K562 (cell line): ENCODE results near the gene RPRML. TPM values are rescaled to one million over a fixed set of nuclear protein-coding genes. Genes with fewer than 3 reads are reported as not detected.

Experiments used
- ATAC-seq: fragments of 200-7000 bp; cut with Tn5 transposase; 3 replicates; pipeline ENCODE4 v1.9.1; 2020; ENCODE audit warnings: moderate library complexity
- BruUV-seq: library from RNA; stranded (reverse); fragments of 400-500 nt; replicated peaks from 2 replicates; lab custom pipeline; 2021; lab: Mats Ljungman, UMichigan
- CTCF ChIA-PET: fragments of 300-600 bp; formaldehyde crosslinking; extraction: SDS; loops from one replicate; lab custom pipeline; 2021; ENCODE audit warnings: low intra/inter-chr PET ratio; lab: Yijun Ruan, JAX
- POLR2A ChIA-PET: fragments of 300-600, 350-650 bp; sonication (Branson Sonifier 250); formaldehyde crosslinking; extraction: SDS; loops from one replicate; lab custom pipeline; 2021; ENCODE audit warnings: antibody characterized with exemption, inconsistent platforms; lab: Yijun Ruan, JAX
- DNase-seq, 4 experiments: peaks; one replicate each; pipeline versions ENCODE4 v3.0.0 to v3.0.0-alpha.2; 2011 to 2018; ENCODE audit warnings: low spot score in 3 of 4, mixed read lengths in 3 of 4; ENCODE audit errors: extremely low read depth in 1 of 4
- FAIRE-seq: peaks from 2 replicates; lab custom pipeline; 2011; peaks lifted over from hg19 to GRCh38; lab: Jason Lieb, UNC
- H2AFZ ChIP-seq: 2 replicates; pipeline ENCODE4 v1.6.0; 2011; ENCODE audit warnings: low read depth, low read length, control low read depth, inconsistent platforms
- H3K27ac ChIP-seq: fragments of 200-600 bp; 3 replicates; pipeline ENCODE4 v1.8.0; 2011; ENCODE audit warnings: low read depth, mild to moderate bottlenecking, control low read depth, inconsistent platforms, low read length, moderate library complexity, mixed read lengths; ENCODE audit errors: extremely low read depth
- H3K27me3 ChIP-seq, 2 experiments: fragments of 300-600 bp in 1 of 2; 2 replicates in 1 of 2; 3 replicates in 1 of 2; pipeline versions ENCODE4 v1.6.0 to v1.8.0; 2011; ENCODE audit warnings: inconsistent platforms in 2 of 2, low read length in 2 of 2, mild to moderate bottlenecking in 1 of 2, mixed read lengths in 1 of 2, moderate library complexity in 1 of 2; ENCODE audit not compliant: control insufficient read depth in 2 of 2, insufficient read depth in 2 of 2
- H3K36me3 ChIP-seq: fragments of 300-600 bp; 3 replicates; pipeline ENCODE4 v1.8.0; 2011; ENCODE audit warnings: mild to moderate bottlenecking, low read length, inconsistent platforms; ENCODE audit not compliant: control insufficient read depth, insufficient read depth
- H3K4me1 ChIP-seq, 2 experiments: fragments of 200-600 bp in 1 of 2; replicated peaks in 1 of 2; 2 replicates in 1 of 2; 3 replicates in 1 of 2; pipeline versions ENCODE4 v1.5.1 to v1.8.0; 2011; ENCODE audit warnings: inconsistent platforms in 2 of 2, low read length in 2 of 2, mild to moderate bottlenecking in 1 of 2, mixed read lengths in 1 of 2, moderate library complexity in 1 of 2; ENCODE audit not compliant: control insufficient read depth in 2 of 2, insufficient read depth in 2 of 2
- H3K4me2 ChIP-seq: 2 replicates; pipeline ENCODE4 v1.6.1; 2011; ENCODE audit warnings: low read length, control low read depth, inconsistent platforms, mixed read lengths; ENCODE audit not compliant: insufficient read depth
- H3K4me3 ChIP-seq: fragments of 200-600 bp; sonication (generic), shearing (Covaris generic); 2 replicates; pipeline ENCODE4 v1.5.1; 2016; ENCODE audit warnings: control low read depth, inconsistent platforms
- H3K79me2 ChIP-seq: fragments of 200-600 bp; 3 replicates; pipeline ENCODE4 v1.8.0; 2011; ENCODE audit warnings: low read length, inconsistent platforms; ENCODE audit not compliant: control insufficient read depth, insufficient read depth
- H3K9ac ChIP-seq, 2 experiments: 2 replicates each; pipeline versions ENCODE4 v1.6.0 to v1.6.1; 2011; ENCODE audit warnings: low read depth in 2 of 2, low read length in 2 of 2, control low read depth in 1 of 2, inconsistent platforms in 1 of 2, mild to moderate bottlenecking in 1 of 2, mixed read lengths in 1 of 2; ENCODE audit not compliant: insufficient read depth in 1 of 2
- H3K9me1 ChIP-seq: one replicate; pipeline ENCODE4 v1.6.0; 2011; ENCODE audit warnings: inconsistent platforms, mild to moderate bottlenecking, low read length, moderate library complexity; ENCODE audit not compliant: control insufficient read depth, insufficient read depth
- H3K9me3 ChIP-seq: replicated peaks from 2 replicates; pipeline ENCODE4 v1.5.1; 2011; ENCODE audit warnings: low read depth, low read length, inconsistent platforms; ENCODE audit not compliant: control insufficient read depth, insufficient read depth
- H4K20me1 ChIP-seq: replicated peaks from 2 replicates; pipeline ENCODE4 v1.6.1; 2011; ENCODE audit warnings: low read length, inconsistent platforms, mixed read lengths; ENCODE audit not compliant: control insufficient read depth, insufficient read depth
- ETV5 ChIP-seq: sonication (generic); formaldehyde crosslinking; IDR thresholded peaks from 2 replicates; pipeline ENCODE4 v1.4.0; 2020; ENCODE audit warnings: low read depth, mild to moderate bottlenecking, missing genetic modification reagents
- GTF2F1 ChIP-seq: IDR thresholded peaks from 2 replicates; pipeline ENCODE4 v1.6.1; 2011; ENCODE audit warnings: low read depth, low read length, improper control_type of control experiment
- MAFK ChIP-seq: IDR thresholded peaks from 2 replicates; pipeline ENCODE4 v1.6.1; 2011; ENCODE audit warnings: low read length, improper control_type of control experiment
- PCBP2 ChIP-seq: fragments of 200-400 bp; formaldehyde crosslinking; IDR thresholded peaks from 2 replicates; pipeline ENCODE4 v1.6.1; 2018; ENCODE audit warnings: low read length, low read depth, mild to moderate bottlenecking, moderate library complexity; ENCODE audit not compliant: poor library complexity, severe bottlenecking
- PKNOX1 ChIP-seq: fragments of 450-650 bp; IDR thresholded peaks from 2 replicates; pipeline ENCODE4 v1.6.1; 2016
- REST ChIP-seq, 2 experiments: fragments of 450-650 bp; formaldehyde crosslinking in 1 of 2; IDR thresholded peaks; 2 replicates each; pipeline versions ENCODE4 v1.4.0 to v1.6.1; 2014 to 2020; ENCODE audit warnings: mild to moderate bottlenecking in 2 of 2, borderline replicate concordance in 1 of 2, low read depth in 1 of 2
- SRSF3 ChIP-seq: fragments of 200-400 bp; formaldehyde crosslinking; IDR thresholded peaks from 2 replicates; pipeline ENCODE4 v1.6.1; 2016; ENCODE audit warnings: mild to moderate bottlenecking, low read length, moderate library complexity; ENCODE audit not compliant: insufficient read depth
- TEAD1 ChIP-seq, 2 experiments: fragments of 450-650 bp in 1 of 2; sonication (generic) in 1 of 2; formaldehyde crosslinking; IDR thresholded peaks; 2 replicates each; pipeline versions ENCODE4 v1.4.0 to v1.8.0; 2020 to 2022; ENCODE audit warnings: mild to moderate bottlenecking in 2 of 2, missing genetic modification reagents in 1 of 2
- ZNF431 ChIP-seq: sonication (generic); formaldehyde crosslinking; IDR thresholded peaks from 2 replicates; pipeline ENCODE4 v1.8.0; 2022; ENCODE audit warnings: mild to moderate bottlenecking, missing genetic modification reagents
- ZNF707 ChIP-seq: fragments of 250-450 bp; sonication (Bioruptor Pico); conservative IDR thresholded peaks from 2 replicates; pipeline ENCODE4 v1.8.0; 2022; ENCODE audit warnings: inconsistent platforms, mild to moderate bottlenecking, moderate library complexity
- WGBS: fragments of 100-300 bp; shearing (Covaris generic); methylation state at CpG from one replicate; pipeline ENCODE4 v1.1.6; 2016; ENCODE audit warnings: low coverage, mixed read lengths; ENCODE audit not compliant: insufficient coverage; ENCODE audit errors: missing lambda C conversion rate; 5-methylcytosine and 5-hydroxymethylcytosine counted together
- in situ Hi-C: fragments of 300-500 bp; cut with MboI; formaldehyde crosslinking; loops from 4 replicates; pipeline ENCODE4 v1.15.0; 2018; ENCODE audit warnings: inconsistent platforms, mixed read lengths
- intact Hi-C: fragments of 100-400 bp; cut with micrococcal nuclease; formaldehyde crosslinking; loops from 2 replicates; pipeline ENCODE4 v1.14.2; 2022
- polyA plus RNA-seq, 8 experiments: library from polyadenylated mRNA; depleted of rRNA in 4 of 8; stranded (reverse) in 5 of 8; unstranded in 3 of 8; fragments of >200 nt; fragmentation: Nextera tagmentation in 2 of 8; fragmentation: Illumina TruSeq in 1 of 8; extraction: Ambion mirVana in 2 of 8; extraction: Trizol in 1 of 8; gene quantifications; 2 replicates each; pipeline versions ENCODE4 v1.2.1 to v1.2.3, GENCODE V29; 2011 to 2014; ENCODE audit warnings: inconsistent platforms in 1 of 8, missing spikeins in 1 of 8
- total RNA-seq, 7 experiments: library from RNA; depleted of rRNA in 6 of 7; stranded (reverse); fragments of >200 nt in 6 of 7; fragmentation: Illumina TruSeq in 2 of 7; extraction: Trizol in 2 of 7; gene quantifications; 2 replicates each; pipeline versions ENCODE4 v1.2.1 to v1.2.3, GENCODE V29; 2011 to 2021; ENCODE audit warnings: low replicate concordance in 1 of 7

RPRML gene
- total and polyA plus RNA-seq, 9 of the 15 experiments (the other 6 are each of a cell fraction or from before 2014, with no cell fraction given): not detected

DNA sequence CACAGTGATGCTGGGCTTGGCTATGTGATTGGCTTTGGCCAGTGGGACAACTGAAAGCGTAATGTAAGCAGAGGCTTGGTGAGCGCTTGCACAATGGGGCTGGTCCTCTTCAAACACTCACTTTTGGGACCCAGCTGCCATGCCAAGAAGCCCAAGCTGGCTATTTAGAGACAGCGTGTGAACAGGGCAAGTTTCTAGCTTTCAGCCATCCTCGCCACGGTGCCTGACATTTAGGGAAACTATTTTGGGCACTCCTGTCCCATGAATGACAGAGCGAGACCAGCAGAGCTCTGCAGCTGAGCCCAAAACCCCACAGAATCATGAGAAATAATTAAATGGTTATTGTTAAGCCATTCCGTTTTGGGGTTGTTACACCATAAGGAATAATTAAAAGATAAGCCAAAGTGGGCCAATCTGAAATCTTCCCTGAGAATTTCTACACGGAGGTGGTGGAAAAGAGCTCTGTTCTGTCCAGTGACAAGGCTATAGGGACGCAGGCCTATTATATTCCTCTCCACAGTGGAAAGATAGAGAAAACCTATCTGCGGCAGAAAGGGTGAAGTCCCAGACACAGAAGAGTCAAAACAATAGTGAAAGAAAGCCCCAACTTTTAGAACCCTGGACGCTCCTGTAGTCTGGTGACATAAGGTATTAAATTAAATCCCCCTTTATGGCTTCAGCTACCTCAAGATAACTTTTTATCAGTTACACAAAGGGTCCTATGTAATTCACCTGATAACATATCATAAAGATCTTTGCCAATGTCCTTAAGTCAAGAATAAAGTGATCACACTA lies 10.8 kb upstream of the RPRML start:
- intact Hi-C loops: no loop called here
- H3K27ac ChIP-seq: no peak overlapping the region
- BruUV-seq: no TSS peak
- no peak overlapping the region for H3K9ac ChIP-seq
- no peaks in the 10 kb centered on the region for H3K36me3 ChIP-seq
- H3K4me3 ChIP-seq: no peak overlapping the region
- ChIA-PET POLR2A (interaction anchor here (0.7 to 1.1 kb wide), 4 partner anchors 15 to 45 kb away, joined by 3 read pairs; no protein-coding TSS in a partner anchor), CTCF (no interaction called here)
- FAIRE-seq (no peak), DNase-seq (no peak), ATAC-seq (no peak)
- H3K79me2 ChIP-seq: no peaks in the 10 kb centered on the region
- peaks cover 25 to 36% of the 10 kb centered on the region in 2 experiments for H3K27me3 ChIP-seq
- H2AFZ ChIP-seq: no peak overlapping the region
- no peaks in the 10 kb centered on the region for H3K9me3 ChIP-seq
- H3K4me1 ChIP-seq: no peaks in the 10 kb centered on the region
- no peaks in the 10 kb centered on the region for H3K9me1 ChIP-seq
- no peak for TF ChIP-seq REST (IDR thresholded peaks at IDR 0.05; ENCODE audit: borderline replicate concordance)
- no peak for TF ChIP-seq REST (CRISPR knock-in tag; IDR thresholded peaks at IDR 0.05; ENCODE audit: low read depth)
- TF ChIP-seq TEAD1 (CRISPR knock-in tag; IDR thresholded peaks at IDR 0.05): no peak
- no peak for TF ChIP-seq SRSF3
- no peak for TF ChIP-seq MAFK
- TF ChIP-seq GTF2F1: no peak
- no peak for TF ChIP-seq ZNF431 (CRISPR knock-in tag)
- no peak for TF ChIP-seq ETV5 (CRISPR knock-in tag)
- TF ChIP-seq ZNF707 (CRISPR knock-in tag): no peak
- no peak for TF ChIP-seq PCBP2
- no peak for TF ChIP-seq PKNOX1
- in situ Hi-C loops: loop anchor here (25.0 kb wide), 1 partner anchor 622 kb away; no protein-coding TSS in a partner anchor
- peaks cover 4% of the 10 kb centered on the region; the same call in 1 of the 2 replicates for H4K20me1 ChIP-seq
- H3K4me2 ChIP-seq: no peak overlapping the region
- 3% methylated on average over 11 of the region's 11 CpGs for WGBS
